Activated CD8-positive, alpha-beta memory T cell treated with anti-CD3 and anti-CD28 coated beads for 1 hour (primary cell): ENCODE results near the gene USP17L13.
"Not testable (repeated sequence)": the region's sequence is repeated elsewhere in the genome, so short reads cannot be mapped to it uniquely, and the experiment has no call there.

Experiments used
- DNase-seq, 2 donors: peaks; one replicate each; pipeline ENCODE4 v3.0.0-alpha.2; 2020; ENCODE audit warnings: low read depth in 1 of 2; ENCODE audit errors: extremely low read depth in 1 of 2

USP17L13 gene, protein sequence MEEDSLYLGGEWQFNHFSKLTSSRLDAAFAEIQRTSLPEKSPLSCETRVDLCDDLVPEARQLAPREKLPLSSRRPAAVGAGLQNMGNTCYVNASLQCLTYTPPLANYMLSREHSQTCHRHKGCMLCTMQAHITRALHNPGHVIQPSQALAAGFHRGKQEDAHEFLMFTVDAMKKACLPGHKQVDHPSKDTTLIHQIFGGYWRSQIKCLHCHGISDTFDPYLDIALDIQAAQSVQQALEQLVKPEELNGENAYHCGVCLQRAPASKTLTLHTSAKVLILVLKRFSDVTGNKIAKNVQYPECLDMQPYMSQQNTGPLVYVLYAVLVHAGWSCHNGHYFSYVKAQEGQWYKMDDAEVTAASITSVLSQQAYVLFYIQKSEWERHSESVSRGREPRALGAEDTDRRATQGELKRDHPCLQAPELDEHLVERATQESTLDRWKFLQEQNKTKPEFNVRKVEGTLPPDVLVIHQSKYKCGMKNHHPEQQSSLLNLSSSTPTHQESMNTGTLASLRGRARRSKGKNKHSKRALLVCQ

GRCh38 chr4:9224596-9224995 is at the start of gene USP17L13:
USP17L13 (plus strand) TSS chr4:9224896; CDS start chr4:9224896, 0 bp downstream.
- DNase-seq: not testable (repeated sequence)

- DNase-seq: not testable (repeated sequence)
Observed at GRCh38 chr4:9210357-9210756, 14.3 kb upstream of the USP17L13 start, which contains the start of gene USP17L10. USP17L10 (plus strand) TSS chr4:9210657; CDS start chr4:9210657, 0 bp downstream.

DNA sequence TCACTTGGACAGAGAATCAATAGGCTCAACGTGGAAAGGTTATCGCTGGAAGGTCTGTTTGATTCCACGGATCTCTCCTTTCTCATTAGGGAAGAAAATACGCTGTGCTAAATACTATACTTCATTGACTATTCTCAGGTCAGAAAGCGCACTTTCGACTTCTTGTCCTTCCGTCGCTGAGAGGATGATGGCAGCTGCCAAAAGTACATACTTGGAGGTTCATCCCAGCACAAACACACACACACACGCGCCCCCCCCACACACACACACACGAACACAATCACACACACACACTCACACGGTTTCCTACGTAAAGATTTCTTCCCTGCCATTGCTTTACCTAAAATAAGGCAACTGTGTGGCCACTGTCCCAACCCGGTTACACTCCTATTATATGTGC is 10.0 kb upstream of the USP17L13 start:
- DNase-seq: not testable (repeated sequence)

DNA sequence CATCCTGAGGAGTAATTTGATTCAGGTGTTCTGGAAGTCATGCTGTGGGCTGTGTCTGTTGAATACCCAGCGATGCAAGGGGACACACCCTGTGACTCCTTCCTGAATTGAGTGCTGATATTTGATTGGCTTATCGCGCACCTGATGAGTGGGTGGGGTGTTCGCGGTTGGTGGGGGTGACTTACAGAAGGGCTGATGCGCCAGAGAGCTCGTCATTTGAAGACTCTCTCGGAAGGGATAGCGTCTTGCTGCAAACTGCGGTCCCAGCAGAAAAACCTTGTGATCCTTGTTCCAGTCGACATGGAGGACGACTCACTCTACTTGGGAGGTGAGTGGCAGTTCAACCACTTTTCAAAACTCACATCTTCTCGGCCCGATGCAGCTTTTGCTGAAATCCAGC is 9.6 kb upstream of the USP17L13 start, which contains the start of gene USP17L11:
USP17L11 (plus strand) TSS at position 301 of the 400 bp plus-strand sequence; CDS start at position 301, 0 bp downstream.
- not testable (repeated sequence) for DNase-seq

DNA sequence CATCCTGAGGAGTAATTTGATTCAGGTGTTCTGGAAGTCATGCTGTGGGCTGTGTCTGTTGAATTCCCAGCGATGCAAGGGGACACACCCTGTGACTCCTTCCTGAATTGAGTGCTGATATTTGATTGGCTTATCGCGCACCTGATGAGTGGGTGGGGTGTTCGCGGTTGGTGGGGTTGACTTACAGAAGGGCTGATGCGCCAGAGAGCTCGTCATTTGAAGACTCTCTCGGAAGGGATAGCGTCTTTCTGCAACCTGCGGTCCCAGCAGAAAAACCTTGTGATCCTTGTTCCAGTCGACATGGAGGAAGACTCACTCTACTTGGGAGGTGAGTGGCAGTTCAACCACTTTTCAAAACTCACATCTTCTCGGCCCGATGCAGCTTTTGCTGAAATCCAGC is 4.8 kb upstream of the USP17L13 start, which contains the start of gene USP17L12:
USP17L12 (plus strand) TSS at position 301 of the 400 bp plus-strand sequence; CDS start at position 301, 0 bp downstream.
- not testable (repeated sequence) for DNase-seq

- DNase-seq: not testable (repeated sequence)
Observed at GRCh38 chr4:9230249-9230648, 5.6 kb downstream of the USP17L13 start.

DNA sequence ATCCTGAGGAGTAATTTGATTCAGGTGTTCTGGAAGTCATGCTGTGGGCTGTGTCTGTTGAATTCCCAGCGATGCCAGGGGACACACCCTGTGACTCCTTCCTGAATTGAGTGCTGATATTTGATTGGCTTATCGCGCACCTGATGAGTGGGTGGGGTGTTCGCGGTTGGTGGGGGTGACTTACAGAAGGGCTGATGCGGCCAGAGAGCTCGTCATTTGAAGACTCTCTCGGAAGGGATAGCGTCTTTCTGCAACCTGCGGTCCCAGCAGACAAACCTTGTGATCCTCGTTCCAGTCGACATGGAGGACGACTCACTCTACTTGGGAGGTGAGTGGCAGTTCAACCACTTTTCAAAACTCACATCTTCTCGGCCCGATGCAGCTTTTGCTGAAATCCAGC is 9.4 kb downstream of the USP17L13 start, which contains the start of gene USP17L15:
USP17L15 (plus strand) TSS at position 301 of the 400 bp plus-strand sequence; CDS start at position 301, 0 bp downstream.
- DNase-seq: not testable (repeated sequence)

GRCh38 chr4:9238461-9238860 is 13.8 kb downstream of the USP17L13 start:
- not testable (repeated sequence) for DNase-seq

DNA sequence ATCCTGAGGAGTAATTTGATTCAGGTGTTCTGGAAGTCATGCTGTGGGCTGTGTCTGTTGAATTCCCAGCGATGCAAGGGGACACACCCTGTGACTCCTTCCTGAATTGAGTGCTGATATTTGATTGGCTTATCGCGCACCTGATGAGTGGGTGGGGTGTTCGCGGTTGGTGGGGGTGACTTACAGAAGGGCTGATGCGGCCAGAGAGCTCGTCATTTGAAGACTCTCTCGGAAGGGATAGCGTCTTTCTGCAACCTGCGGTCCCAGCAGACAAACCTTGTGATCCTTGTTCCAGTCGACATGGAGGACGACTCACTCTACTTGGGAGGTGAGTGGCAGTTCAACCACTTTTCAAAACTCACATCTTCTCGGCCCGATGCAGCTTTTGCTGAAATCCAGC is 18.9 kb downstream of the USP17L13 start, which contains the start of gene USP17L17:
USP17L17 (plus strand) TSS at position 301 of the 400 bp plus-strand sequence; CDS start at position 301, 0 bp downstream.
- not testable (repeated sequence) for DNase-seq

- peak in 1 of 2 donors; percentile 0 for DNase-seq
Observed at GRCh38 chr4:9247953-9248680, 23.4 kb downstream of the USP17L13 start, which contains the start of gene USP17L18. USP17L18 (plus strand) TSS chr4:9248630; CDS start chr4:9248630, 0 bp downstream.

GRCh38 chr4:9253078-9253477 is 28.4 kb downstream of the USP17L13 start, which contains the start of gene USP17L19:
USP17L19 (plus strand) TSS chr4:9253378; CDS start chr4:9253378, 0 bp downstream.
- not testable (repeated sequence) for DNase-seq

- DNase-seq: not testable (repeated sequence)
Observed at GRCh38 chr4:9257824-9258223, 33.1 kb downstream of the USP17L13 start, which contains the start of gene USP17L20. USP17L20 (plus strand) TSS chr4:9258124; CDS start chr4:9258124, 0 bp downstream.

DNA sequence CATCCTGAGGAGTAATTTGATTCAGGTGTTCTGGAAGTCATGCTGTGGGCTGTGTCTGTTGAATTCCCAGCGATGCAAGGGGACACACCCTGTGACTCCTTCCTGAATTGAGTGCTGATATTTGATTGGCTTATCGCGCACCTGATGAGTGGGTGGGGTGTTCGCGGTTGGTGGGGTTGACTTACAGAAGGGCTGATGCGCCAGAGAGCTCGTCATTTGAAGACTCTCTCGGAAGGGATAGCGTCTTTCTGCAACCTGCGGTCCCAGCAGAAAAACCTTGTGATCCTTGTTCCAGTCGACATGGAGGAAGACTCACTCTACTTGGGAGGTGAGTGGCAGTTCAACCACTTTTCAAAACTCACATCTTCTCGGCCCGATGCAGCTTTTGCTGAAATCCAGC is 37.9 kb downstream of the USP17L13 start, which contains the start of gene USP17L21:
USP17L21 (plus strand) TSS at position 301 of the 400 bp plus-strand sequence; CDS start at position 301, 0 bp downstream.
- not testable (repeated sequence) for DNase-seq

GRCh38 chr4:9267319-9267718 is 42.6 kb downstream of the USP17L13 start, which contains the start of gene USP17L22:
USP17L22 (plus strand) TSS chr4:9267619; CDS start chr4:9267619, 0 bp downstream.
- not testable (repeated sequence) for DNase-seq

DNA sequence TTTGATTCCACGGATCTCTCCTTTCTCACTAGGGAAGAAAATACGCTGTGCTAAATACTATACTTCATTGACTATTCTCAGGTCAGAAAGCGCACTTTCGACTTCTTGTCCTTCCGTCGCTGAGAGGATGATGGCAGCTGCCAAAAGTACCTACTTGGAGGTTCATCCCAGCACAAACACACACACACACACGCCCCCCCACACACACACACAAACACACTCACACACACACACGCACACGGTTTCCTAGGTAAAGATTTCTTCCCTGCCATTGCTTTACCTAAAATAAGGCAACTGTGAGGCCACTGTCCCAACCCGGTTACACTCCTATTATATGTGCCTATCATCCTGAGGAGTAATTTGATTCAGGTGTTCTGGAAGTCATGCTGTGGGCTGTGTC is 47.0 kb downstream of the USP17L13 start:
- DNase-seq: peak in 1 of 2 donors; percentile 3
